ENCODE data around the gene MARK2.

The MARK2 gene

GRCh38 chr11:63831326-63831725 is 7.6 kb upstream of the MARK2 start:
- no peak for DNase-seq

GRCh38 chr11:63832336-63832735 is 6.6 kb upstream of the MARK2 start:
- no peak for DNase-seq

GRCh38 chr11:63833048-63833447 is 5.9 kb upstream of the MARK2 start:
- DNase-seq, result no peak

- no peak for DNase-seq
Observed at GRCh38 chr11:63834535-63835157, 4.3 kb upstream of the MARK2 start.

- DNase-seq, result no peak
Observed at GRCh38 chr11:63835158-63835545, 3.8 kb upstream of the MARK2 start.

GRCh38 chr11:63837027-63837688 is 1.8 kb upstream of the MARK2 start:
- peak; percentile 73 for DNase-seq

- DNase-seq, result no peak
Observed at GRCh38 chr11:63837739-63838138, 1.2 kb upstream of the MARK2 start.

GRCh38 chr11:63838150-63838677 is 696 bp upstream of the MARK2 start:
- DNase-seq, result no peak

GRCh38 chr11:63839508-63840355 is 822 bp downstream of the MARK2 start:
- no peak for DNase-seq

GRCh38 chr11:63840356-63841060 is 1.6 kb downstream of the MARK2 start:
- DNase-seq, result no peak

- no peak for DNase-seq
Observed at GRCh38 chr11:63841554-63841953, 2.6 kb downstream of the MARK2 start.

GRCh38 chr11:63843041-63843440 is 4.1 kb downstream of the MARK2 start:
- no peak for DNase-seq

- no peak for DNase-seq
Observed at GRCh38 chr11:63844836-63845235, 5.9 kb downstream of the MARK2 start.

- DNase-seq, result no peak
Observed at GRCh38 chr11:63845303-63845702, 6.4 kb downstream of the MARK2 start.

GRCh38 chr11:63845911-63846310 is 7.0 kb downstream of the MARK2 start:
- no peak for DNase-seq

- DNase-seq, result no peak
Observed at GRCh38 chr11:63846897-63847296, 8.0 kb downstream of the MARK2 start.

GRCh38 chr11:63847363-63847762 is 8.5 kb downstream of the MARK2 start:
- no peak for DNase-seq

- DNase-seq, result no peak
Observed at GRCh38 chr11:63849691-63850090, 10.8 kb downstream of the MARK2 start.

- no peak for DNase-seq
Observed at GRCh38 chr11:63850920-63851319, 12.0 kb downstream of the MARK2 start.

- no peak for DNase-seq
Observed at GRCh38 chr11:63851364-63851763, 12.5 kb downstream of the MARK2 start.

GRCh38 chr11:63853476-63853875 is 14.6 kb downstream of the MARK2 start:
- no peak for DNase-seq

GRCh38 chr11:63854696-63855095 is 15.8 kb downstream of the MARK2 start:
- no peak for DNase-seq

GRCh38 chr11:63855975-63856374 is 17.1 kb downstream of the MARK2 start:
- no peak for DNase-seq

Data from KG1 (cell line).